BJ (cell line): ENCODE measurements around the gene FAM185A. TPM values are rescaled to one million over a fixed set of nuclear protein-coding genes. Genes with fewer than 3 reads are reported as not detected.

ENCODE experiments used
- CTCF ChIA-PET: fragments of 350-600 bp; formaldehyde crosslinking; extraction: SDS; loops from one replicate; lab custom pipeline; 2021; ENCODE audit warnings: antibody characterized with exemption, inconsistent platforms; lab: Yijun Ruan, JAX
- POLR2A ChIA-PET: fragments of 300-600 bp; sonication (Branson Sonifier 250); formaldehyde crosslinking; extraction: SDS; loops from one replicate; lab custom pipeline; 2021; ENCODE audit warnings: antibody characterized with exemption; lab: Charles Lee
- DNase-seq: peaks from one replicate; pipeline ENCODE4 v3.0.0-alpha.2; 2011; ENCODE audit warnings: low read depth
- H3K27me3 ChIP-seq: 2 replicates; pipeline ENCODE4 v1.6.0; 2011; ENCODE audit warnings: low read length; ENCODE audit not compliant: control insufficient read depth, insufficient read depth
- H3K36me3 ChIP-seq: 2 replicates; pipeline ENCODE4 v1.5.1; 2011; ENCODE audit warnings: low read length; ENCODE audit not compliant: control insufficient read depth, insufficient read depth
- H3K4me3 ChIP-seq: 2 replicates; pipeline ENCODE4 v1.5.1; 2011; ENCODE audit warnings: low read depth, mild to moderate bottlenecking, control low read depth, low read length
- CTCF ChIP-seq: IDR thresholded peaks from 2 replicates; pipeline ENCODE4 v1.5.1; 2011; ENCODE audit warnings: low read depth, mild to moderate bottlenecking, control low read depth, inconsistent platforms, low read length, moderate library complexity; ENCODE audit not compliant: insufficient read depth
- polyA plus RNA-seq: library from polyadenylated mRNA; depleted of rRNA; stranded (reverse); fragments of >200 nt; gene quantifications from 2 replicates; pipeline ENCODE4 v1.2.3, GENCODE V29; 2011; rRNA removed
- small RNA-seq: library from RNA; depleted of rRNA; stranded (forward); fragments of <200 nt; gene quantifications from one replicate; pipeline ENCODE3, GENCODE V24; 2012; ENCODE audit warnings: low replicate concordance, low read depth; ENCODE audit not compliant: insufficient read length

Gene FAM185A
- polyA plus RNA-seq, 1 experiment, result 3.0 TPM

GRCh38 chr7:102849538-102849937 lies 100.7 kb downstream of the FAM185A start:
- H3K36me3 ChIP-seq, result no peaks in the 10 kb centered on the region
- ChIA-PET POLR2A (no interaction called here), CTCF (interaction anchor here (0.6 kb wide), 1 partner anchor 226 kb away, joined by 3 read pairs; the partner anchor contains the start of gene ARMC10)
- no peak for DNase-seq
- no peak for TF ChIP-seq CTCF
- no peak overlapping the region for H3K4me3 ChIP-seq
- no peaks in the 10 kb centered on the region for H3K27me3 ChIP-seq

GRCh38 chr7:102856036-102856435 lies 107.2 kb downstream of the FAM185A start:
- Histone ChIP-seq H3K27me3 (no peaks in the 10 kb centered on the region), H3K4me3 (no peak overlapping the region), H3K36me3 (no peaks in the 10 kb centered on the region)
- TF ChIP-seq CTCF, result no peak
- DNase-seq, result no peak
- POLR2A ChIA-PET, result no interaction called here
- CTCF ChIA-PET, result no interaction called here

Small RNAs within 50 kb of the gene (small RNA-seq; reads per million reads assigned to genes)
- gene RNU6-1136P, result not detected

Other genes with a start within 250 kb of the FAM185A start
- 9.5 and 15.0 TPM in 2 replicates for gene RASA4B, start 231.2 kb upstream of the FAM185A start, polyA plus RNA-seq
- gene UPK3BL2, start 205.3 kb upstream of the FAM185A start, polyA plus RNA-seq, result 6.1 and 19.5 TPM in 2 replicates
- gene SPDYE2, start 197.8 kb upstream of the FAM185A start, polyA plus RNA-seq, result not detected in 2 replicates
- 41.5 and 118 TPM in 2 replicates for gene POLR2J3, start 176.4 kb upstream of the FAM185A start, polyA plus RNA-seq
- gene RASA4, start 132.2 kb upstream of the FAM185A start, polyA plus RNA-seq, result 26.9 and 54.5 TPM in 2 replicates
- 49.5 and 58.9 TPM in 2 replicates for gene UPK3BL1, start 106.2 kb upstream of the FAM185A start, polyA plus RNA-seq
- not detected in 2 replicates for gene SPDYE2B, start 98.7 kb upstream of the FAM185A start, polyA plus RNA-seq
- gene POLR2J2, start 77.3 kb upstream of the FAM185A start, polyA plus RNA-seq, result 3.9 and 4.5 TPM in 2 replicates
- gene LRRC17, start 164.0 kb downstream of the FAM185A start, polyA plus RNA-seq, result 2.4 and 3.4 TPM in 2 replicates